BLaER1 treated with 17β-estradiol and CSF1 and Interleukin-3, amounts not matched to agents 10 nM and 100 nM (cell line): Measurements from ENCODE around the gene DNTTIP2.
"Not testable (repeated sequence)": the region's sequence is repeated elsewhere in the genome, so short reads cannot be mapped to it uniquely, and the experiment has no call there.

ENCODE experiments used
- H3K27ac ChIP-seq, 11 experiments: shearing (Covaris generic); formaldehyde crosslinking; 2 replicates each; pipeline ENCODE4 v1.8.1; 2022
- H3K27me3 ChIP-seq, 11 experiments: shearing (Covaris generic); formaldehyde crosslinking; 2 replicates each; pipeline ENCODE4 v1.8.1; 2022
- H3K36me3 ChIP-seq, 11 experiments: shearing (Covaris generic); formaldehyde crosslinking; 2 replicates each; pipeline ENCODE4 v1.8.1; 2022
- H3K4me1 ChIP-seq, 10 experiments: shearing (Covaris generic); formaldehyde crosslinking; 2 replicates each; pipeline ENCODE4 v1.8.1; 2022
- H3K4me2 ChIP-seq, 11 experiments: shearing (Covaris generic); formaldehyde crosslinking; 2 replicates each; pipeline ENCODE4 v1.8.1; 2022
- H3K4me3 ChIP-seq, 10 experiments: shearing (Covaris generic); formaldehyde crosslinking; 2 replicates each; pipeline ENCODE4 v1.8.1; 2022
- H3K9ac ChIP-seq, 11 experiments: shearing (Covaris generic); formaldehyde crosslinking; 2 replicates each; pipeline ENCODE4 v1.8.1; 2022
- H3K9me3 ChIP-seq, 11 experiments: shearing (Covaris generic); formaldehyde crosslinking; replicated peaks in 1 of 11; 2 replicates each; pipeline ENCODE4 v1.8.1; 2022
- H4K20me1 ChIP-seq, 11 experiments: shearing (Covaris generic); formaldehyde crosslinking; 2 replicates each; pipeline ENCODE4 v1.8.1; 2022
- Cebpa-rat ChIP-seq, 11 experiments: shearing (Covaris generic); IDR thresholded peaks; 2 replicates each; pipeline ENCODE4 v1.8.1; 2022

Gene DNTTIP2

DNA sequence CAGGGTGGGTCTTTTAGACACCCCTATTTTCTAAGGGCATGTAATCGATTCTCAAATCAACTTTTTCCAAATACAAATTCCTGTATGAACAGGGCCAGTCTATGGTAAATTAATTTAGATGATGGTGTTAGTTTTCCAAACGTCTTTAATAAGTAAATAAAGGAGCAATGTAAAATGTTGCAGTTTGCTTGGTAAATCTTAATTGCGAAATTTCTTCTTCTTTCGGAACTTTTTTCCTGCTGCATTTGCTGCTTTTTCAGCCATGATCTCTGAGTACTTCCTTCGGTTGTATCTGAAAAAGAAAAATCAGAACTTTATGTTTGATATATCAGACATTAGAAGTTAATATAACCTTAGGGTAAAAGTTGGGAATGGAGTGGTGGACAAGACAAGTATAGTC lies 9.4 kb downstream of the DNTTIP2 start:
- H3K4me2 ChIP-seq, result no peak overlapping the region
- H3K4me1 ChIP-seq, result peaks cover 0 to 7% (median 2%) of the 10 kb centered on the region in 10 experiments; a peak in 7 of 20 replicates
- no peaks in the 10 kb centered on the region for H3K27me3 ChIP-seq
- peaks cover 75 to 92% (median 80%) of the 10 kb centered on the region in 11 experiments for H3K36me3 ChIP-seq
- H3K9me3 ChIP-seq, result no peaks in the 10 kb centered on the region
- H4K20me1 ChIP-seq, result peaks cover 13 to 50% (median 22%) of the 10 kb centered on the region in 11 experiments; a peak in 20 of 22 replicates
- no peak overlapping the region for H3K9ac ChIP-seq
- no peak overlapping the region for H3K27ac ChIP-seq
- TF ChIP-seq Cebpa-rat (IDR thresholded peaks at IDR 0.05), result 0 out of 22 replicates have a peak, but pooled peaks of 1 of the 11 experiments have one; percentile 34
- H3K4me3 ChIP-seq, result no peak overlapping the region

DNA sequence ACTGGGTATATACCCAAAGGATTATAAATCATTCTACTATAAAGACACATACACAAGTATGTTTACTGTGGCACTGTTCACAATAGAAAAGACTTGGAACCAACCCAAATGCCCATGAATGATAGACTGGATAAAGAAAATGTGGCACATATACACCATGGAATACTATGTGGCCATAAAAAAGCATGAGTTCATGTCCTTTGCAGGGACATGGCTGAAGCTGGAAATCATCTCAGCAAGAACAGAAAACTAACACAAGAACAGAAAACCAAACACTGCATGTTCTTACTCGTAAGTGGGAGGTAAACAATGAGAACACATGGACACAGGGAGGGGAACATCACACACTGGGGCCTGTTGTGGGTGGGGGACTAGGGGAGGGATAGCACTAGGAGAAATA lies 10.5 kb downstream of the DNTTIP2 start:
- H3K27me3 ChIP-seq, result not testable (repeated sequence)
- peaks cover 63 to 80% (median 69%) of the 10 kb centered on the region in 11 experiments for H3K36me3 ChIP-seq

GRCh38 chr1:93865253-93865652 lies 13.8 kb downstream of the DNTTIP2 start:
- Histone ChIP-seq H3K27me3 (no peaks in the 10 kb centered on the region), H3K27ac (no peak overlapping the region), H3K4me2 (no peak overlapping the region), H3K4me1 (no peaks in the 10 kb centered on the region), H3K4me3 (no peak overlapping the region), H3K9ac (no peak overlapping the region), H3K36me3 (peaks cover 31 to 48% (median 36%) of the 10 kb centered on the region in 11 experiments), H4K20me1 (peaks cover 0 to 15% (median 0%) of the 10 kb centered on the region in 11 experiments; a peak in 3 of 22 replicates), H3K9me3 (no peaks in the 10 kb centered on the region)
- TF ChIP-seq Cebpa-rat (IDR thresholded peaks at IDR 0.05), result no peak

More for the DNA sequence above, 10.5 kb downstream of the DNTTIP2 start:
- H3K27ac ChIP-seq, H3K4me1 ChIP-seq, H3K9ac ChIP-seq, H3K9me3 ChIP-seq, H3K4me2 ChIP-seq, H3K4me3 ChIP-seq: not testable (repeated sequence)
- peaks cover 2 to 38% (median 11%) of the 10 kb centered on the region in 11 experiments; a peak in 18 of 22 replicates for H4K20me1 ChIP-seq

GRCh38 chr1:93864175-93864574 lies 14.8 kb downstream of the DNTTIP2 start:
- TF ChIP-seq Cebpa-rat (IDR thresholded peaks at IDR 0.05), result no peak

DNA sequence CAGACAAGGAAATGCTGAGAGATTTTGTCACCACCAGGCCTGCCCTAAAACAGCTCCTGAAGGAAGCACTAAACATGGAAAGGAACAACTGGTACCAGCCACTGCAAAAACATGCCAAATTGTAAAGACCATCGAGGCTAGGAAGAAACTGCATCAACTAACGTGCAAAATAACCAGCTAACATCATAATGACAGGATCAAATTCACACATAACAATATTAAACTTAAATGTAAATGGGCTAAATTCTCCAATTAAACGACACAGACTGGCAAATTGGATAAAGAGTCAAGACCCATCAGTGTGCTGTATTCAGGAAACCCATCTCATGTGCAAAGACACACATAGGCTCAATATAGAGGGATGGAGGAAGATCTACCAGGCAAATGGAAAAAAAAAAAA lies 21.4 kb downstream of the DNTTIP2 start:
- H3K4me3 ChIP-seq, H3K4me1 ChIP-seq, H3K27ac ChIP-seq, H3K9ac ChIP-seq, H3K4me2 ChIP-seq, H3K36me3 ChIP-seq, H4K20me1 ChIP-seq, H3K27me3 ChIP-seq: not testable (repeated sequence)
- H3K9me3 ChIP-seq, result peaks cover 4 to 30% (median 16%) of the 10 kb centered on the region in 11 experiments; a peak in 16 of 22 replicates

More at GRCh38 chr1:93864175-93864574, 14.8 kb downstream of the DNTTIP2 start:
- no peaks in the 10 kb centered on the region for H3K4me1 ChIP-seq
- H4K20me1 ChIP-seq, result peaks cover 0 to 8% (median 0%) of the 10 kb centered on the region in 11 experiments; a peak in 2 of 22 replicates
- H3K36me3 ChIP-seq, result peaks cover 20 to 37% (median 26%) of the 10 kb centered on the region in 11 experiments
- H3K27me3 ChIP-seq, result no peaks in the 10 kb centered on the region
- H3K9me3 ChIP-seq, result no peaks in the 10 kb centered on the region
- no peak overlapping the region for H3K9ac ChIP-seq
- H3K4me3 ChIP-seq, result no peak overlapping the region
- no peak overlapping the region for H3K27ac ChIP-seq
- H3K4me2 ChIP-seq, result no peak overlapping the region

DNA sequence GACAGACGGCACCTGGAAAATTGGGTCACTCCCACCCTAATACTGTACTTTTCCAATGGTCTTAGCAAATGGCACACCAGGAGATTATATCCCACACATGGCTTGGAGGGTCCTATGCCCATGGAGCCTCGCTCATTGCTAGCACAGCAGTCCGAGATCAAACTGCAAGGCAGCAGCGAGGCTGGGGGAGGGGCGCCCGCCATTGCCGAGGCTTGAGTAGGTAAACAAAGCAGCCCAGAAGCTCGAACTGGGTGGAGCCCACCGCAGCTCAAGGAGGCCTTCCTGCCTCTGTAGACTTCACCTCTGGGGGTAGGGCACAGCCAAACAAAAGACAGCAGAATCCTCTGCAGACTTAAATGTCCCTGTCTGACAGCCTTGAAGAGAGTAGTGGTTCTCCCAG lies 23.0 kb downstream of the DNTTIP2 start:
- not testable (repeated sequence) for H4K20me1 ChIP-seq, H3K4me2 ChIP-seq, H3K36me3 ChIP-seq, H3K27ac ChIP-seq, H3K4me1 ChIP-seq, H3K4me3 ChIP-seq, H3K27me3 ChIP-seq, H3K9ac ChIP-seq
- H3K9me3 ChIP-seq, result peaks cover 4 to 30% (median 16%) of the 10 kb centered on the region in 11 experiments; a peak in 16 of 22 replicates

DNA sequence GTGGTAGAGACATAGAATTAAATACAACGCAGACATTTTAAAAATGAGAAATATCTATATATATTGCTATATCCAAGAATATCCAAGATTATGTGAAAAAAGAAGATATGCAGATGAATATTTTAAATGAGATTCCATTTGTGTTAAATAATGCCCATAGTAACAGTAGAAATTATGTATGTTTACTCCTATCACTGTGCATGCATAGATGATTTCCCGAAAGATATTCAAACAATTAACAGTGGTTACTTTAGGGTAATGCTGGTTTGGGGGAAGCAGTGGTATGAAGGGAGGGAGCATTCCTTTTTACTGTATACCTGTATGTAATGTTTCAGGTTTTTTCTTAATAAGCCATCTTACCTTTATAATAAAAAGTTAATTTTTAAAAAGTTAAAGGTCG lies 25.1 kb downstream of the DNTTIP2 start:
- Histone ChIP-seq H3K4me3 (no peak overlapping the region), H3K9me3 (peaks cover 13 to 40% (median 25%) of the 10 kb centered on the region in 11 experiments; a peak in 20 of 22 replicates), H3K4me1 (peaks cover 0 to 7% (median under 1%) of the 10 kb centered on the region in 10 experiments; a peak in 7 of 20 replicates), H4K20me1 (no peaks in the 10 kb centered on the region), H3K27me3 (no peaks in the 10 kb centered on the region), H3K4me2 (no peak overlapping the region), H3K36me3 (peaks cover 0 to 7% (median 0%) of the 10 kb centered on the region in 11 experiments; a peak in 1 of 22 replicates), H3K27ac (no peak overlapping the region), H3K9ac (no peak overlapping the region)
- no peak for TF ChIP-seq Cebpa-rat (IDR thresholded peaks at IDR 0.05)

GRCh38 chr1:93851878-93852277 lies 27.1 kb downstream of the DNTTIP2 start:
- H3K4me1 ChIP-seq, result peaks cover 6 to 16% (median 10%) of the 10 kb centered on the region in 10 experiments; a peak in 13 of 20 replicates
- H3K27ac ChIP-seq, result no peak overlapping the region
- H3K4me3 ChIP-seq, result no peak overlapping the region
- no peak for TF ChIP-seq Cebpa-rat (IDR thresholded peaks at IDR 0.05)
- no peaks in the 10 kb centered on the region for H3K27me3 ChIP-seq
- H3K9me3 ChIP-seq, result peaks cover 13 to 31% (median 23%) of the 10 kb centered on the region in 11 experiments; a peak in 20 of 22 replicates
- no peak overlapping the region for H3K9ac ChIP-seq
- H4K20me1 ChIP-seq, result no peaks in the 10 kb centered on the region
- H3K4me2 ChIP-seq, result no peak overlapping the region
- H3K36me3 ChIP-seq, result peaks cover 0 to 7% (median 0%) of the 10 kb centered on the region in 11 experiments; a peak in 1 of 22 replicates

- Histone ChIP-seq H4K20me1 (no peaks in the 10 kb centered on the region), H3K9ac (no peak overlapping the region), H3K27me3 (no peaks in the 10 kb centered on the region), H3K27ac (no peak overlapping the region), H3K36me3 (peaks cover 0 to 7% (median 0%) of the 10 kb centered on the region in 11 experiments; a peak in 1 of 22 replicates), H3K9me3 (peaks cover 12 to 26% (median 18%) of the 10 kb centered on the region in 11 experiments; a peak in 19 of 22 replicates), H3K4me2 (no peak overlapping the region), H3K4me1 (peaks cover 6 to 16% (median 10%) of the 10 kb centered on the region in 10 experiments; a peak in 13 of 20 replicates), H3K4me3 (no peak overlapping the region)
- TF ChIP-seq Cebpa-rat (IDR thresholded peaks at IDR 0.05), result no peak
These were observed 27.7 kb downstream of the DNTTIP2 start for GRCh38 chr1:93851327-93851712.

GRCh38 chr1:93850687-93851326 lies 28.2 kb downstream of the DNTTIP2 start:
- H3K9me3 ChIP-seq, result peaks cover 8 to 20% (median 15%) of the 10 kb centered on the region in 11 experiments; a peak in 18 of 22 replicates
- not testable (repeated sequence) for H3K36me3 ChIP-seq, H3K27me3 ChIP-seq, H4K20me1 ChIP-seq, H3K27ac ChIP-seq, H3K9ac ChIP-seq, H3K4me3 ChIP-seq
- peaks cover 6 to 16% (median 12%) of the 10 kb centered on the region in 10 experiments; a peak in 19 of 20 replicates for H3K4me1 ChIP-seq
- H3K4me2 ChIP-seq, result peak overlapping the region in 5 of 11 experiments; percentile 7 to 67 (median 34); a peak in 8 of 22 replicates
